ENCODE data around the gene NCAPD3. TPM values are rescaled to one million over a fixed set of nuclear protein-coding genes. Genes with fewer than 3 reads are reported as not detected.

The NCAPD3 gene
- total and polyA plus RNA-seq, 2 donors (not counting 3 experiments of a cell fraction or from before 2014, with no cell fraction given): 22.6 to 43.8 TPM

GRCh38 chr11:134110252-134110815 is 113.4 kb downstream of the NCAPD3 start:
- H3K4me1 ChIP-seq (ENCODE audit: control insufficient read depth, extremely low read depth, insufficient read depth, low read length): no peaks in the 10 kb centered on the region
- H3K4me3 ChIP-seq (replicated peaks in 1 of 3; ENCODE audit: insufficient read depth in 1 of 3, low read depth in 1 of 3, low read length in 3 of 3): no peak overlapping the region
- H3K36me3 ChIP-seq (ENCODE audit: control insufficient read depth in 2 of 2, extremely low read depth in 1 of 2, insufficient read depth in 2 of 2, low read length in 2 of 2): no peaks in the 10 kb centered on the region
- DNase-seq (ENCODE audit: low read depth, low spot score): no peak
- H3K9ac ChIP-seq (replicated peaks; ENCODE audit: extremely low read depth, insufficient read depth, low read length): no peak overlapping the region
- H4K20me1 ChIP-seq (replicated peaks; ENCODE audit: control insufficient read depth, extremely low read depth, insufficient read depth, low read length): no peaks in the 10 kb centered on the region
- H3K27me3 ChIP-seq (ENCODE audit: control insufficient read depth in 2 of 2, insufficient read depth in 2 of 2, low read length in 2 of 2): no peaks in the 10 kb centered on the region
- ChIA-PET POLR2A (no interaction called here), CTCF (interaction anchor here (0.9 kb wide), 1 partner anchor 182 kb away, joined by 3 read pairs; no protein-coding TSS in a partner anchor)
- no peak overlapping the region for H3K4me2 ChIP-seq (ENCODE audit: insufficient read depth, low read length)
- H2AFZ ChIP-seq (ENCODE audit: low read depth, low read length): no peak overlapping the region
- dilution Hi-C loops (cut with MboI; ENCODE audit: extremely low pct_ligation_motif_present, low sequenced_read_pairs) (no loop called here), intact Hi-C loops (cut with micrococcal nuclease) (no loop called here)
- no TSS peak for BruUV-seq (replicated peaks)
- no peak for TF ChIP-seq EZH2 (IDR thresholded peaks at IDR 0.05; ENCODE audit: borderline replicate concordance, low read depth, low read length, severe bottlenecking)
- TF ChIP-seq POLR2AphosphoS5 (IDR thresholded peaks at IDR 0.05; ENCODE audit: insufficient read depth, low read depth, low read length): no peak
- no peak for TF ChIP-seq MAX (IDR thresholded peaks at IDR 0.05; ENCODE audit: insufficient read depth, insufficient read length)
- TF ChIP-seq MYC (IDR thresholded peaks at IDR 0.05; ENCODE audit: low read depth, low read length): no peak
- no peak for TF ChIP-seq CTCF (IDR thresholded peaks at IDR 0.05; ENCODE audit: extremely low read depth in 1 of 2, insufficient read depth in 1 of 2, low read depth in 1 of 2, low read length in 2 of 2)
- no peak for TF ChIP-seq JUN (IDR thresholded peaks at IDR 0.05; ENCODE audit: borderline replicate concordance, insufficient read depth, insufficient read length, low read depth)
- no peak for TF ChIP-seq POLR2A (IDR thresholded peaks at IDR 0.05; ENCODE audit: low read depth, low read length)
- TF ChIP-seq GATA2 (IDR thresholded peaks at IDR 0.05; ENCODE audit: insufficient read depth, insufficient read length, low read depth, low read length): no peak
- TF ChIP-seq FOS (IDR thresholded peaks at IDR 0.05; ENCODE audit: borderline replicate concordance, insufficient read depth, low read length): no peak
- H3K9me3 ChIP-seq (replicated peaks; ENCODE audit: control insufficient read depth, insufficient read depth, low read length): no peaks in the 10 kb centered on the region
- H3K27ac ChIP-seq (ENCODE audit: insufficient read depth, low read depth, low read length): no peak overlapping the region
- peaks cover 9% of the 10 kb centered on the region for H3K79me2 ChIP-seq (ENCODE audit: control insufficient read depth, insufficient read depth, low read length)
- no peak for FAIRE-seq
- H3K9me1 ChIP-seq (replicated peaks; ENCODE audit: control insufficient read depth, extremely low read depth, insufficient read depth, low read length): no peaks in the 10 kb centered on the region

Other genes starting within 250 kb of the NCAPD3 start
- gene JAM3, start 154.9 kb downstream of the NCAPD3 start, total RNA-seq: 106 and 137 TPM in 2 replicates
- 67.1 and 78.8 TPM in 2 replicates for gene JAM3, start 154.9 kb downstream of the NCAPD3 start, polyA plus RNA-seq
- gene VPS26B, start 704 bp upstream of the NCAPD3 start, total RNA-seq: 41.6 and 53.1 TPM in 2 replicates
- 38.0 and 40.2 TPM in 2 replicates for gene VPS26B, start 704 bp upstream of the NCAPD3 start, polyA plus RNA-seq
- gene THYN1, start 29.4 kb upstream of the NCAPD3 start, total RNA-seq: 38.0 and 40.7 TPM in 2 replicates
- gene THYN1, start 29.4 kb upstream of the NCAPD3 start, polyA plus RNA-seq: 29.2 and 35.7 TPM in 2 replicates
- 21.2 and 22.9 TPM in 2 replicates for gene ACAD8, start 29.6 kb upstream of the NCAPD3 start, total RNA-seq
- gene ACAD8, start 29.6 kb upstream of the NCAPD3 start, polyA plus RNA-seq: 24.2 and 29.0 TPM in 2 replicates
- gene GLB1L3, start 52.4 kb upstream of the NCAPD3 start, total RNA-seq: not detected in 2 replicates
- gene GLB1L3, start 52.4 kb upstream of the NCAPD3 start, polyA plus RNA-seq: not detected in 2 replicates
- gene GLB1L2, start 108.0 kb upstream of the NCAPD3 start, total RNA-seq: 0.28 and 0.55 TPM in 2 replicates
- gene GLB1L2, start 108.0 kb upstream of the NCAPD3 start, polyA plus RNA-seq: 0.48 and 0.59 TPM in 2 replicates
- not detected in 2 replicates for gene B3GAT1, start 188.3 kb upstream of the NCAPD3 start, total RNA-seq
- gene B3GAT1, start 188.3 kb upstream of the NCAPD3 start, polyA plus RNA-seq: 0.01 TPM in 1 of 2 replicates, not detected in the other